Measurements from ENCODE around the gene SLC9C1.

SLC9C1 gene

DNA sequence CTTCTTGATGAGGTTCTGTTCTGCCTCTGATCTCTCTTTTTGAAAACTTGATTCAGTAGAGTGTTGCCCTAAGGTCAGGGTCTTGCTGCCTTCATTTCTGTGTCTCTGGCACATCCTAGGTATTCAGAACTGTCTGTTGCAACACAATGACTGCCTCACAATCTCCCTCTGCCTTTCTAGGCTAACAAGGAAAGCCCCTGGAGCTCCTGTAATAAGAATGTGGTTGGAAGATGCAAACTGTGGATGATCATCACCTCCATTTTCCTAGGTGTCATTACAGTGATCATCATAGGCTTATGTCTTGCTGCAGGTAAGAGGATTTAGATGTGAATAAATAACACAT is 200.9 kb downstream of the SLC9C1 start:
- H3K27ac ChIP-seq (ENCODE audit: insufficient read depth, low read depth, low read length, poor library complexity, severe bottlenecking): no peak overlapping the region
- peaks cover 4% of the 10 kb centered on the region for H3K4me1 ChIP-seq (ENCODE audit: control insufficient read depth, insufficient read depth, low read length)
- peaks cover under 1% of the 10 kb centered on the region for H3K27me3 ChIP-seq (ENCODE audit: control insufficient read depth, insufficient read depth, low read length, poor library complexity, severe bottlenecking)
- no peaks in the 10 kb centered on the region for H3K36me3 ChIP-seq (ENCODE audit: control insufficient read depth, insufficient read depth, low read length)
- no peak overlapping the region for H3K4me3 ChIP-seq (ENCODE audit: insufficient read depth, low read depth, low read length)
- H3K9me3 ChIP-seq (ENCODE audit: control insufficient read depth, low read length): no peaks in the 10 kb centered on the region

DNA sequence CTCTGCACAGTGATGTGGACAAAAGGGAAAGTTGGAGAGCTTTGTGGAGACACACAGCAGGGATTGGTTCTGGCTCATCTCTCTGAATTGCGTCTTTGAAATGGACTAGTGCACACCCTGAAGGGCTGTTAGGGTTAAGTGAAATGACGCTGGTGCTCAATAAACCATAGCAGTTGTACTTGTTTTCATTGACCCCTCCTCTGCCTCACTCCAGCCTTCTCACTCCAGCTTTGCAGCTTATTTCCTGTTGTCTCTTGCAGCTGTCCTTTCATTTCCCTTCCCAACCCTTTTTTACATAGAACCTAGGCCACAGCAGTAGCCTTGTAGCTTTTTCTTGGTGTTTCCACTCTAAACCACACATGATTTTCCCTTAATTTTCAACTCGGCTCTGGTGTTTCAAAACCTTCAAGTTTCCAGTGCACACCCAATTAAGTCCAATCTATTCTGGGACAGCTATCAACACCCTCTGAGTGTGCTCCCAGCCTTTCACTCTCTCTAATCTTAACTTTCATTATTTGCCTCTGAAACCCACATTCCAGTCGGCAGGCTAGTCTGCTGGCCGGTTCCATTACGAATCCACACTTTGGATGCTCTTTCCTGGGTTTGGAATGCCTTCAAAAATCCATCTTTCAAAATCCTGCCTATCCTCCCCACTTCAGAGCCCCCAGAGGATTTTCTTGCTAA is 201.4 kb downstream of the SLC9C1 start:
- no peaks in the 10 kb centered on the region for H3K36me3 ChIP-seq (ENCODE audit: control insufficient read depth, insufficient read depth, low read length)
- H3K4me1 ChIP-seq (ENCODE audit: control insufficient read depth, insufficient read depth, low read length): peaks cover 4% of the 10 kb centered on the region
- peaks cover 5% of the 10 kb centered on the region for H3K27me3 ChIP-seq (ENCODE audit: control insufficient read depth, insufficient read depth, low read length, poor library complexity, severe bottlenecking)
- no peak overlapping the region for H3K27ac ChIP-seq (ENCODE audit: insufficient read depth, low read depth, low read length, poor library complexity, severe bottlenecking)
- WGBS, 2 experiments: 79 to 82% methylated on average over 6 of the region's 6 CpGs
- H3K4me3 ChIP-seq (ENCODE audit: insufficient read depth, low read depth, low read length): no peak overlapping the region
- H3K9me3 ChIP-seq (ENCODE audit: control insufficient read depth, low read length): no peaks in the 10 kb centered on the region

DNA sequence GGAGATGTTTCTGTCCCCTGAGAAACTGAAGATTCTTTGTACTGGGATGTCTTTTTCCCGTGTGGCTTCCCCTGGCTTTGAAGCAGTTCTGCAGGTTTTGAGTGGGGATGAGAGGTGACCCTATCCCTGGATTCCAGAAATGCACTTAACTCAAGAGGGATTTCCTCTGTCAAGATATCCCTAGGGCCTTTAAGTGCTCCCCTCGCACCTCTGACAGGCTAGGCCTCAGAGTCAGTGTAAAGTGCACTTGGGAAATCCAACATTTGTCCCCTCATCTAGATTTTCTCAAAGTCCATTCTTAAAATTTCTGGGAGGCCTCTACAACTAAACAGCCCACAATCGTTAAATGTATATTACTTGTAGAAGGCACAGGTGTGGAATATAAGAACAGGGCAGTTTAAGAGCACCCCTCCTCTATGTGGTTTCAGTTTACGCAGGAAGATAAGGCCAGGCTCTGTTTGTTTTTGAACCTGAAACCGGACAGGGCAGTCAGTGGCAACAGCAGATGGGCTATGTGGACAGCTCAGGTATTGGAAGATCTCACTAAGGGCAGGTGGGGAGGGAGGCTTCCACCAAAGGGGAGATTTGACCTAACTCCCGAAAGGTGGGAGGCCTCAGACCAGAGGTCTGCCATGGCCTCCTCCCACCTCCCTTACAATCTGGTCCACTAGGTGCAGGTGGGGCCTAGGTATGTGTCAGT is 203.0 kb downstream of the SLC9C1 start:
- Histone ChIP-seq H3K9me3 (ENCODE audit: control insufficient read depth, low read length) (no peaks in the 10 kb centered on the region), H3K4me1 (ENCODE audit: control insufficient read depth, insufficient read depth, low read length) (peaks cover 4% of the 10 kb centered on the region), H3K36me3 (ENCODE audit: control insufficient read depth, insufficient read depth, low read length) (no peaks in the 10 kb centered on the region), H3K27ac (ENCODE audit: insufficient read depth, low read depth, low read length, poor library complexity, severe bottlenecking) (no peak overlapping the region), H3K27me3 (ENCODE audit: control insufficient read depth, insufficient read depth, low read length, poor library complexity, severe bottlenecking) (peaks cover 17% of the 10 kb centered on the region), H3K4me3 (ENCODE audit: insufficient read depth, low read depth, low read length) (no peak overlapping the region)
- WGBS, 2 experiments: 88 to 89% methylated on average over 5 to 6 of the region's 6 CpGs
